ENCODE results near the gene MAN2A1. TPM values are rescaled to one million over a fixed set of nuclear protein-coding genes. Genes with fewer than 3 reads are reported as not detected.
"Not testable (repeated sequence)": the region's sequence is repeated elsewhere in the genome, so short reads cannot be mapped to it uniquely, and the experiment has no call there.

Gene MAN2A1
- total RNA-seq, 1 donor from 2014 or later, result 9.2 TPM

DNA sequence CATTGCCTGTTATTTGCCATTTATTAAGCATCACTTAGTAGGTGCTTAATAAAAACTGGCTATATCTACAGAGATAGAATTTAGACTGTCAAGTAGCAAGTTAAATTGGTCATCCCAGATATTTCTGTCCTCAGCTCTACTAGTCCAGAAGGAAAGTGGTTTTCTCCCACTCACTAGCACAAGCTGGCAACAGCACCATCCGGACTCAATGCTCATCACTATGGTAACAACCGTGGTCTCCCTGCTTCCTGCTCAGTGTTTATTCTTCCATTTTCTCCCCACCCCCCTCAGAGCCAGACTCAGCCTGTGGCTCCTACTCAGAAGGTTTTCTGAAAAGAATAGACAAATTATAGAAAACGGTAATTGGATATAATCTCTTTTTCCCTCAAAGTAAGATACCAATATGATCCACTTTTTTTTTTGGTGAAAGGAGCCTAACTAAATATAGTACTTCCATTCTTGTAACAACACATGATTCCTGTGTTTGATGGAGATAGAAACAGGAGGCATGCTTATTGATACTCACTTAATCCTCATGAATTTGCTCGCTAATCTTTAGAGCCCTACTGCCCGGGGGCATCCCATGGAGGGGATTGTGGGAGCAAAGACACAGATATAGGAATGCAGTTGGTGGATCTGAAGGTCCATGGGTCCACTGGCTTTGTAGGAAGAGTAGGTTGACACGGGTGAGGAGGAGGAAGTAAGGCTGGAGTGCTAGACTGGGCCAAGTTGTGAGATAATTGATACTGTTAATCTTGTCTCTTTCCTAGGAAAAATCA lies 191.4 kb downstream of the MAN2A1 start:
- TF ChIP-seq, protein P1, sequence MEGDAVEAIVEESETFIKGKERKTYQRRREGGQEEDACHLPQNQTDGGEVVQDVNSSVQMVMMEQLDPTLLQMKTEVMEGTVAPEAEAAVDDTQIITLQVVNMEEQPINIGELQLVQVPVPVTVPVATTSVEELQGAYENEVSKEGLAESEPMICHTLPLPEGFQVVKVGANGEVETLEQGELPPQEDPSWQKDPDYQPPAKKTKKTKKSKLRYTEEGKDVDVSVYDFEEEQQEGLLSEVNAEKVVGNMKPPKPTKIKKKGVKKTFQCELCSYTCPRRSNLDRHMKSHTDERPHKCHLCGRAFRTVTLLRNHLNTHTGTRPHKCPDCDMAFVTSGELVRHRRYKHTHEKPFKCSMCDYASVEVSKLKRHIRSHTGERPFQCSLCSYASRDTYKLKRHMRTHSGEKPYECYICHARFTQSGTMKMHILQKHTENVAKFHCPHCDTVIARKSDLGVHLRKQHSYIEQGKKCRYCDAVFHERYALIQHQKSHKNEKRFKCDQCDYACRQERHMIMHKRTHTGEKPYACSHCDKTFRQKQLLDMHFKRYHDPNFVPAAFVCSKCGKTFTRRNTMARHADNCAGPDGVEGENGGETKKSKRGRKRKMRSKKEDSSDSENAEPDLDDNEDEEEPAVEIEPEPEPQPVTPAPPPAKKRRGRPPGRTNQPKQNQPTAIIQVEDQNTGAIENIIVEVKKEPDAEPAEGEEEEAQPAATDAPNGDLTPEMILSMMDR (IDR thresholded peaks at IDR 0.05; ENCODE audit: borderline replicate concordance), result no peak
- Histone ChIP-seq H3K27ac (replicated peaks) (no peak overlapping the region), H3K36me3 (no peaks in the 10 kb centered on the region), H3K9me3 (replicated peaks) (no peaks in the 10 kb centered on the region), H3K4me1 (no peaks in the 10 kb centered on the region), H3K4me3 (no peak overlapping the region), H3K27me3 (ENCODE audit: low read depth) (no peaks in the 10 kb centered on the region)
- no peak for DNase-seq
- intact Hi-C loops (cut with micrococcal nuclease), result no loop called here

DNA sequence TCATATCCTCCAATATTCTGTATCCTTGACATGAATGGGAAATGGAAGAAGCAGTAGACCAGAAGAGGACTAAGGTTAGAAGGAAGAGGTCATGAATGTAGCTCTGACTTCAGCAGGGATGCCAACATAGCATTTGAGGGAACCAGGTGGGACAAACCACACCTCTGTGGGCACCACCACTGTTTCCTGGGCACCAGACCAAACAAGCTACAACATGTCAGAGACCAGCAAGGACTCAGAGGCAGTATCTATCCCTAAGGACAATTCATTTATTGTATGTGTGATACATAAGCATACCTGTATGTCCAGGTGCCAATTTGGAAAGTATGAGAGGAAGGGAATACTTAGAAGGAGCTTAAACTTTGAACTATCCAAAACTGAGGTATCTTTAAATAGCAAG lies 192.8 kb downstream of the MAN2A1 start:
- TF ChIP-seq, protein P1 (IDR thresholded peaks at IDR 0.05; ENCODE audit: borderline replicate concordance), result no peak
- no peaks in the 10 kb centered on the region for H3K4me1 ChIP-seq
- intact Hi-C loops (cut with micrococcal nuclease), result no loop called here
- no peak overlapping the region for H3K4me3 ChIP-seq
- H3K36me3 ChIP-seq, result no peaks in the 10 kb centered on the region
- H3K27me3 ChIP-seq (ENCODE audit: low read depth), result no peaks in the 10 kb centered on the region
- H3K27ac ChIP-seq (replicated peaks), result no peak overlapping the region
- DNase-seq, result no peak
- no peaks in the 10 kb centered on the region for H3K9me3 ChIP-seq (replicated peaks)

DNA sequence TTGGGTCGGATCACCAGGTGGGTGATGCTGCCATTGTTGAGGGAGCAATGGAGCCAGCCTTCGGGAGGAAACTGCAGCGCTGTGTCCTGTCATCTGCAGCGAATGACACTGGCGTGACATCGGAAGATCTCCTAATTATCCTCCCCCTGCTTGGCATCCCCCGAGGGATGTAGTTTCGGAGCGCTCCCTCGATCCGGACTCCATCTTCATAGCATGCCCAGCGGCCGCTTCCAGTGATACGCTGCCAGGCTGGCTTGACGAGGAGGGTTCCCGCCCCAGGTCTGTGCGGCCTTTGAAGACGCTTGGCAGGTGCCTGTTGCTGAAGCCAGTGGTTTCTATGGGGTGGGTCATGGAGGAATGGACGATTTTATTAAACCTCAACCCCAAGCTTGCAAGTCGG lies 194.9 kb downstream of the MAN2A1 start:
- DNase-seq, result no peak
- intact Hi-C loops (cut with micrococcal nuclease), result no loop called here
- Histone ChIP-seq H3K9me3 (replicated peaks) (no peaks in the 10 kb centered on the region), H3K27ac (replicated peaks) (no peak overlapping the region), H3K27me3 (ENCODE audit: low read depth) (no peaks in the 10 kb centered on the region), H3K4me3 (no peak overlapping the region), H3K36me3 (no peaks in the 10 kb centered on the region), H3K4me1 (no peaks in the 10 kb centered on the region)
- TF ChIP-seq, protein P1 (IDR thresholded peaks at IDR 0.05; ENCODE audit: borderline replicate concordance), result no peak

DNA sequence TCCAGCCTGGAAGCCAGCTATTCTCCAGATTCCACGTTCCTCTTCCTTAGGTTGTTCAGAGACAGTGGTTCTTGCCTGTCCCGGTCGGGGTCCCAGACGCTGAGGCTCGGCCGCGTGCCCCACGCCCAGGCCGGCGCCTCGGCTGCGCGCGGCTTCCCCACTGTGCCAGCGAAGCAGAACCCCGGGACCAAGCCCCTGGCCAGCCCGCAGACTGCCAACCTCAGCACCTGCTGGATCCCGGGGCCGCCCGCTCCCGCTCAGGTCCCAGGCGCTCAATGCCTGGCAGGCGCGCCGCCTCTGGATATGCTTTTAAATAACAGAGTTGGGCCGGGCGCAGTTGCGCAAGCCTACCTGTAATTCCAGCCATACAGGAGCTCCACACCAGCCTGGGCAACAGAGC lies 195.5 kb downstream of the MAN2A1 start:
- H3K36me3 ChIP-seq, result no peaks in the 10 kb centered on the region
- TF ChIP-seq, protein P1 (IDR thresholded peaks at IDR 0.05; ENCODE audit: borderline replicate concordance), result no peak
- no peaks in the 10 kb centered on the region for H3K27me3 ChIP-seq (ENCODE audit: low read depth)
- DNase-seq, result no peak
- H3K4me3 ChIP-seq, result no peak overlapping the region
- intact Hi-C loops (cut with micrococcal nuclease), result no loop called here
- H3K4me1 ChIP-seq, result no peaks in the 10 kb centered on the region
- no peak overlapping the region for H3K27ac ChIP-seq (replicated peaks)
- no peaks in the 10 kb centered on the region for H3K9me3 ChIP-seq (replicated peaks)

DNA sequence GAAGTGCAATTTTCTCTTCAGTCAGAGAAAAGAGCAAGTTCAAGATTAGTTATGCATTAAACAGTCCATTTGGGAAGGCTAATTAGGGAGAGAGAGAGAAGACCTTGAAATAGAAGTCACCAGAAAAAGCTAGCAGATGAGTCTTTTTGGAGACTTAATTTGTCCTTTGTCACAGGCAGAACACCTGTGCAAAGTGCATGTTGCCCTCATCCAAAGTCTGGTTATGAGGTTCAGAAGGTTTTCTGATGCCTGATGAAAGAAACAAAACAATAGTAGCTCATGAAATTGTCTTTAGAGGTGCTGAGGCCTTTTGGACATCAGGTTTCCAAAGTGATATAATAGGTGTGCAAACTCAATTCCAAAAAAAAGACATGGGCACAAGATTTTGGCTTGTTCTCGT lies 199.3 kb downstream of the MAN2A1 start:
- DNase-seq, result no peak
- Histone ChIP-seq H3K27ac (replicated peaks) (no peak overlapping the region), H3K4me1 (no peaks in the 10 kb centered on the region), H3K4me3 (no peak overlapping the region), H3K9me3 (replicated peaks) (no peaks in the 10 kb centered on the region), H3K36me3 (no peaks in the 10 kb centered on the region), H3K27me3 (ENCODE audit: low read depth) (no peaks in the 10 kb centered on the region)
- TF ChIP-seq, protein P1 (IDR thresholded peaks at IDR 0.05; ENCODE audit: borderline replicate concordance), result no peak
- intact Hi-C loops (cut with micrococcal nuclease), result no loop called here

DNA sequence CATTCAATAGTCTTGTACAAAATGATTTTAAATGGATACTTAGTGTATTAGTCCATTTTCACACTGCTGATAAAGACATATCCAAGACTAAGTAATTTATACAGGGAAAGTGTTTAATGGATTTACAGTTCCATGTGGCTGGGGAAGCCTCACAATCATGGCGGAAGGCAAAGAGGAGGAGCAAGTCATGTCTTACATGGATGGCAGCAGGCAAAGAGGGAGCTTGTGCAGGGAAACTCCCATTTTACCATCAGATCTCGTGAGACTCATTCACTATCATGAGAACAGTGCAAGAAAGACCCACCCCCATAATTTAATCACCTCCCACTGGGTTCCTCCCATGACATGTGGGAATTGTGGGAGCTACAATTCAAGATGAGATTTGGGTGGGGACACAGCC lies 203.5 kb downstream of the MAN2A1 start:
- H3K27ac ChIP-seq (replicated peaks); DNase-seq; H3K4me3 ChIP-seq; intact Hi-C loops (cut with micrococcal nuclease); H3K4me1 ChIP-seq; H3K9me3 ChIP-seq (replicated peaks); H3K36me3 ChIP-seq: not testable (repeated sequence)
- peaks cover 20% of the 10 kb centered on the region for H3K27me3 ChIP-seq (ENCODE audit: low read depth)

Data from left ventricle myocardium inferior (tissue), 1 donor.